Mesenteric fat pad (tissue), 1 donor: ENCODE measurements around the gene PRDX3. TPM values are rescaled to one million over a fixed set of nuclear protein-coding genes. Genes with fewer than 3 reads are reported as not detected.
"Not testable (repeated sequence)": the region's sequence is repeated elsewhere in the genome, so short reads cannot be mapped to it uniquely, and the experiment has no call there.

Experiments
- DNase-seq: peaks from one replicate; pipeline ENCODE4 v3.0.0-alpha.2; 2020; ENCODE audit warnings: low spot score
- total RNA-seq: library from RNA; stranded (reverse); fragmentation: NEBNext Ultra II Directional; extraction: Animal tissue kit (Norgen Biotek cat#: 25700); gene quantifications from one replicate; pipeline ENCODE4 v1.2.1, GENCODE V29; 2021
- donor health status: DM: yes; HTN: yes; CAD: no.

PRDX3 gene
- total RNA-seq, 1 donor from 2014 or later = 141 TPM

DNA sequence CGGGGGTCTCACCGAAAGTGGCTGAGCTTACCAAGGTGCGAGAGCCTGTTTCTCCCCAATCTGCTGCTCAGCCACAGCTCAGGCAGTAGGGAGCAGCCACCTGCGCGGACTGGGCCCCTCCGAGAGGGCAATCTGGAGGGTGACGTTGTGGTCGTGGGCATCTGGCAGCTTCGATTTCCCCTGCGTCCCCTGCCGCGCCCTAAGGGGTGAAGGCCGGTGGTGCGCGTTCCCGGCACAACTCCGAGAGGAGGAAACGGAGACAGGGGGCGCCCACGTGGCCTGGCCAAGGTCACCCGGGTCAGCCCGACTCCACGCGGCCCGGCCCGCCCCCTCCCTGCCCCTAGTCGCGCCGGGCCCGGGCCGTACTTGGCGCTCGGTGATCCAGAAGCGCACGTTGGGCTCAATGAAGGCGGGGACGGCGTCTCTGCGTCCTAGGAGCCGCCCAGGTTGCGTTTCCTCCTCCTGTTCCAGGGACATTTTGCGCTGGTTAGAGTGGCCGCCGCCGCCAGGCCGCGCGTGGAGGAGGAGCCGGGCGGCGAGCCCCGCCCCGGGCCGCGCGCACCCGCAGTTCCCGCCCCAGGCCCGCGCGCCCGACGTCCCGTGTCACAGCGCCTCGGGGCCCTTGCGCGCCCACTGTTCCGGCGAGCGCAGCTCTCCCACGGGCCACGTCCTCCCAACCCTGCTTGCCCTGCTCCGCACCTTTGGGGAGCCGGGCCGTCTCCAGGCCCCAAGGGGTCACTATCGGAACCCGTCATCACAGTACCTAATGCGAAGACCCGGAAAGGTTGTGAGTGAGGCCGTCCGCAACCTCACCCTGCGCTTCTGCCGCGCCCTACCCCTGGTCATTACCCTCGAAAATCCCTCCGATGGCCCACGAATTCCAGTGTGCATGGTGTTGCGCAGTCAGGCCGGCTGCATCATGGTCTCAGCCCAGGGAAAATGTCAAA is 13.2 kb downstream of the PRDX3 start, which contains the start of gene SFXN4:
TSS of gene SFXN4 (minus strand) at position 544 of the 947 bp plus-strand sequence. CDS start at position 477, 67 bp downstream.
- DNase-seq = peak; percentile 94

GRCh38 chr10:119162452-119163092 is 16.0 kb downstream of the PRDX3 start:
- no peak for DNase-seq

- peak; percentile 55 for DNase-seq
Measured at GRCh38 chr10:119161680-119162451, 16.7 kb downstream of the PRDX3 start.

GRCh38 chr10:119159332-119159731 is 19.3 kb downstream of the PRDX3 start:
- DNase-seq = peak; percentile 41

GRCh38 chr10:119153661-119154060 is 25.0 kb downstream of the PRDX3 start:
- DNase-seq = peak; percentile 60

DNA sequence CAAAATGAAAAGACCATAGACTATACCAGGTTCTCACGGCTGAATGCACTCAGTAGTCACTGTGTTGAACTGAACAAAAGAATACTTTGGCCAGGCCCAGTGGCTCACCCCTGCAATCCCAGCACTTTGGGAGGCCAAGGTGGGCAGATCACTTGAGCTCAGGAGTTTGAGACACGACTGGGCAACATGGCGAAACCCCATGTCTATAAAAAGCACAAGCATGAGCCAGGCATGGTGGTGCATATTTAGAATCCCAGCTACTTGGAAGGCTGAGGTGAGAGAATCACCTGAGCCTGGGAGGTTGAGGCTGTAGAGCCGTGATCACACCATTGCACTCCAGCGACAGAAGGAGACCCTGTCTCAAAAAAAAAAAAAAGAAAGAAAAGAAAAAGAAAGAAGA is 25.6 kb downstream of the PRDX3 start:
- peak; percentile 8 for DNase-seq

DNA sequence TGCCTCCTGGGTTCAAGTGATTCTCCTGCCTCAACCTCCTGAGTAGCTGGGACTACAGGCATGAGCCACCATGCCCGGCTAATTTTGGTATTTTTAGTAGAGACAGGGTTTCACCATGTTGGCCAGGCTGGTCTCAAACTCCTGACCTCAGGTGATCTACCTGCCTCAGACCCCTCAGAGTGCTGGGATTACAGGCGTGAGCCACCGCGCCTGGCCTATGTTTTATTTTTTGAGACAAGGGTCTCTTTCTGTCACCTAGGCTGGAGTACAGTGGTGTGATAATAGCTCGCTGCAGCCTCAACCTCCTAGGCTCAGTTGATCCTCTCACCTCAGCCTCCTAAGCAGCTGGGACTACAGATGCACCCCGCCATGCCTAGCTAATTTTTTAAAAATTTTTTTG is 27.0 kb downstream of the PRDX3 start:
- DNase-seq = peak; percentile 62

GRCh38 chr10:119149729-119150128 is 28.9 kb downstream of the PRDX3 start:
- DNase-seq = peak; percentile 47

DNA sequence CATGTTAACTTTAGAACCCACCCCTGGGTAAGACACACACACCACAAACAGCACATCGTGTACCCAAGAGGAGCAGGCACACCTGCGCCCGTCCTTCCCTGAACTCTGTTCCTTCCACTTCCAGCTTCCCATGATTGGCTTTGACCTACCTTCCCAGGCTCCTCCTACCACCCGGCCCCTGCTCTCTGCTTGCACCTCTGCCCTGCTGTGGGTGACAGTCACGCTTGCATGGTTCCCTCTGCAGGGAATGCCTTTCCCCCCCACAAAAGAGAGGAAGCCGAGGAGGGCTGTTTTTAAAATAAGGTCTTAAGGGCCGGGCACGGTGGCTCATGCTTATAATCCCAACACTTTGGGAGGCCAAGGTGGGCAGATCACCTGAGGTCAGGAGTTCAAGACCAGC is 29.5 kb downstream of the PRDX3 start:
- DNase-seq = peak; percentile 62

GRCh38 chr10:119143657-119144056 is 35.0 kb downstream of the PRDX3 start:
- no peak for DNase-seq

- no peak for DNase-seq
Measured at GRCh38 chr10:119140603-119141245, 37.9 kb downstream of the PRDX3 start.

DNA sequence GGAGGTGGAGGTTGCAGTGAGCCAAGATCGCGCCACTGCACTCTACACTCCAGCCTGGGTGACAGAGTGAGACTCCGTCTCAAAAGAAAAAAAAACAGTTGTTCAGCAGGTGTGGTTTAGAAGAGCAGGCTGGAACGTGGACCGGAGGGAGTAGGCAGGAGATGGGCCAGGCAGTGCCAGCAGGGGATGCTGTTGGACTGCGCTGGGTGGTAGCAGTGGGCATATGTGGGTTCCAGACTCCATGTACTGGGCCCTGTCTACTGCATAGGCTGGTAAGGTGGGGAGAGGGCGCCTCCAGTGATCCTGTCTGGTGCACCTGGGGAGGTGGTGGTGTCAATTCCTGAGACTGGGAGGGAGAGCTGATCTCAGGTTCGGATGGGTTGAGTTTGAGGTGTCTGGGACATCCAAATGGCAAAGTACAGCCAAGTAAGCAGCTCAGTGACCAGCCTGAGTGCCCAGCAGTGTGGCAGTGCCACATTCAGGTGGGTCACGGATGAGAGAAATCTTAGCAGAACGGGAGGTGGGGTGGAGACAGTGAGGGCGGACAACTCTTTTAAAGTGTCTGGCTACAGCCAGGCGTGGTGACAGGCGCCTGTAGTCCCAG is 39.0 kb downstream of the PRDX3 start:
- DNase-seq = no peak

DNA sequence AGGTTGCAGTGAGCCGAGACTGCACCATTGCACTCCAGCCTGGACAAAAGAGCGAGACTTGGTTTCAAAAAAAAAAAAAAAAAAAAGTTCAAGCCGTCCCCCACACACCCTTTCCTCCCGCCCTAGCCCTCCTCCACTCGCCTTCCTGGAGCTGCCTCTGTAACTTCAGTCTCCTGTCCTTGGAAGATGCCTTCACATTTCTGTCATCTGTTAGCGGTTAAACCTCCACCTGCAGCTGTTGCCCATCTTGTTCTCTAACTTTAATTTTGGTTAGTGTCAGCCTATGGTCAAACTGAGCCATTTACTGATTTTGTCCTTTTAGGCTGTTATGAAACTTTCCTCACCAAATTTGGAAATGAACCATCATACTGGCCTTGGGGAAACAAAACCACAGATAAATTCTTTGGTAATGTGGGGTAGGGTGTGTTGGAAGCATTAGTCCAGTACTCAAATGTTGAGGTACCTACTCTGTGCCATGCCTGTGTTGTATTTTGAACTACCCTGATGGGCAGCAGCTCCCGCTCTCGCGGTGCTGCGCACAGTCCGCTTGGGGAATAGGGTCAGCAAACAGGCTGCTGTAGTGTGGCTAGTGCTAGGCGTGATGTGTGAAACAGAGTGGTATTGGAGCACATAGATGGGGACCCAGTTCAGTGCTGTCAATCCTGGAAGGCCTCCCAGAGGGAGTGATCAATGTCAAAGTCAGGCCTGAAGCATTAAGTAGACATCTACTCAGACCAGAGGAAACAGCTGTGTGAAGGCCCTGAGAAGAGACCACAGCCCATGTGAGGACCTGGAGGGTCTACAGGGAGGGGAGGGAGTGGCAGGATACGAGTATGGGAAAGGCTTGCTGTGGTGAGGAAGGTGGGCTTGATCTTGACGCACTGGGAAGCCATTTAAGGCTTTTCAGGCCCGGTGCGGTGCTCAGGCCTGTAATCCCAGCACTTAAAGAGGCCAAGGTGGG is 40.0 kb downstream of the PRDX3 start:
- no peak for DNase-seq

DNA sequence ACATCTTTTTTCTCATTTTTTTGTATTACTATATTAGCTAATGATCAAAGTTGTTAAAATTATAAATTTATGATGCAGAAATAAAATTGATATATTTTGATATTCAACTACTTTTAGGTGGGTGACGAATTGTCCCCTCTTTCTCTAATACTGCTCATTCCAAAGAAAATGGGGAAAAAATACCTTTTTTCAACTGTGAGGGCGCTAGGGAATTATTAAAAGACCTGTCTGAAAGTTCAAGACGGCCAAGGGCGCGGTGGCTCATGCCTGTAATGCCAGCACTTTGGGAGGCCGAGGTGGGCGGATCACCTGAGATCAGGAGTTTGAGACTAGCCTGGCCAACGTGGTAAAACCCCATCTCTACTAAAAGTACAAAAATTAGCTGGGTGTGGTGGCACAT is 40.7 kb downstream of the PRDX3 start:
- not testable (repeated sequence) for DNase-seq

DNA sequence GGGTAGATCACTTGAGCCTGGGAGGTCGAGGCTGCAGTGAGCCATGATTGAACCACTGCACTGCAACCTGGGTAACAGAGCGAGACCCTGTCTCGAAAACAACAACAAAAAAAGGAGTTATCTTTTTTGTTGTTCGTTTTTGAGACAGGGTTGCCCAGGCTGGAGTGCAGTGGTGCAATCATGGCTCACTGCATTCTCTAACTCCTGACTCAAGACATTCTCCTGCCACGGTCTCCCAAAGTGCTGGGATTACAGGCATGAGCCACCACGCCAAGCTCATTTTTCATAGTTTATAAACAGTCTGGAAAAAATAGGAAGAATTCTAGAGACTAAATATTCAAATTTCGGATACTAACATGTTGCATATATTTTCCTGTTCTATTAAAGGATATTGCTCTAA is 42.5 kb downstream of the PRDX3 start:
- DNase-seq = no peak

DNA sequence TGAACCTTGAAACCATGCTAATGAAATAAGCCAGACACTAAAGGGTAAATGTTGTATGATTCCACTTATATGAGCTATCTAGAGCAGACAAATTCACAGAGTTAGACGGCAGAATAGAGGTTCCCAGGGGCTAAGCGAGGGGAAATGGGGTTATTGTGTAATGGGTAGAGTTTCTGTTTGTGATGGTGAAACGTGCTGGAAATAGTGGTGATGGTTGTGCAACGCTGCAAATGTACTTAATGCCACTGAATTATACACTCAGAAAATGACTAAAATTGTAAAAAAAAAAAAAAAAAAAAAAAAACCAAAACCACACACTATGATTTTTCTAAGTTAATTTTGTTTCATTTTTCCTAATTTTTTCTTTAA is 43.1 kb downstream of the PRDX3 start:
- no peak for DNase-seq

GRCh38 chr10:119133949-119134348 is 44.7 kb downstream of the PRDX3 start:
- no peak for DNase-seq

DNA sequence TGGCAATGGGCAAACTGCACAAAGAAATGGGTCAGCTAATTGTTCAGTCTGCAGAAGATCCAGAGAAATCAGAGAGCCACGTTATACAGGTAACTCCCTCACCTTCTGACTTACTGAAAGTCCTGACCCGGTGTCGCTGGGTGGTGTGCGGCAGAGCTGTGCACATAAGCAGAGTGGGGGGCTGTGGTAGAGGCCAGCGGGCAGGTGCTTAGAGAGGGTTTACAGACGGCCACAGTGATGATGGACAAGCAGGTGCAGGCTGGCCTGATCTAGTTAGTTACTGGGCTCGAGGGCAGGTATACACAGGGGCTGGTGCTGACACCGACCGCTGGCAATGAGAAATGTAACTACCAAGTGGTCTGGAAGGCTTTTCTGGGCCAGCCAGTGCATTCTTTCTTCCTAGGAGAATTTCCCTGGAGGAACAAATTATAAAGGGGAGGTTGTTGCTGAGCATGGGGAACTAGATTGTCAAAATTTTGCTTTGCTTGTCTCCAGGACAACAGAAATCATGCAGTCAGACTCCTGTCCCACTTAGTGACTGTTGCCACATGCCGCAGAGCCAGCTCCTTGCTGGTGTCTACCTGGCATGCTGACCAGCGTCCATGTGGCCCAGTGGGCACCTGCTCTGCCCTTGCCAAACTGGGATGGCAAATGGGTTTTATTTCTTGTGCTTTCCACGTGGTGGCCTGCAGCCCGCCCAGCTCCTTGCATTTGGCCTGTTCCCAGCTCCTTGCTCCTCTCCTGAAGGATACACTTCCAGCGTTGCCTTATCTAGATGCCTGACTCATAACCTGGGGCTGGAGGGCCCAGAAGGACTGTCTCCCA is 45.9 kb downstream of the PRDX3 start:
- DNase-seq = no peak
